Stimulated activated CD4-positive, alpha-beta T cell treated with anti-CD3 and anti-CD28 coated beads, Interleukin-4, amount 100 ng/mL, for 1 hour (primary cell): Measurements from ENCODE around the gene BBS2.
"Not testable (repeated sequence)": the region's sequence is repeated elsewhere in the genome, so short reads cannot be mapped to it uniquely, and the experiment has no call there.

Source experiments
- DNase-seq: peaks from one replicate; pipeline ENCODE4 v3.0.0-alpha.2; 2020

BBS2 gene

DNA sequence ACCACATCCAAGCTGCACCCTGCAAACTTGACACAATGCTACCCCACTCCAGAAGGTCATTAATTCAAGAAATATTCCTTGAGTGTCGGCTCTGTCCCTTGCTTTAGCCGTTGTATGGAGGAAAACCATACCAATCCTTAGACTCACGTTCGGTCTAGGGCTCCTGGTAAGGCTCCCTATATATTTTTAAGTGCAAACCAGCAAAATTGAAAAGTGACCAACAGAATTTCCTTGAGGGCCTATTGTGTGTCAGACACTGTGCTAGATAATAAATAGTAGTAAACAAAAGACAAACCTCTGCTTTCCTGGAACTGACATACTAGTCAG, 390 bp upstream of the BBS2 start:
- DNase-seq = no peak

DNA sequence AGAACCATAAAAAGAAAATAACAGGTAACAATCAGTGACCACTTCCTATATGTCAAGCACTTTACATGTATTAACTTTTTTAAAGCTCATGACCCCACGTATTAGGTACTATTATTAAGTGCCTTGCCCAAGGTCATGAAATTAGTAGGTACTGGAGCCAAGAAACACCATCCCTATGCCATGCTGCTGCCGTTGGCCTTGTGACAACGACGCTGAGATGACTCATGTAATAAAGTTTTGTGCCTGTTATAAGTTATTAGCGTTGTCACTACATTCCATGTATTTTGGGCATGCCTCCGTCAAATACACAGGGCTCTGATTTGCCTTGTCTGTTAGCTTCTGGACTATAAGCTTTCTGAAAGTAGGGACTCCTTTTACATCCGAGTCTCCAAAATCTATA, 1.4 kb downstream of the BBS2 start:
- no peak for DNase-seq

DNA sequence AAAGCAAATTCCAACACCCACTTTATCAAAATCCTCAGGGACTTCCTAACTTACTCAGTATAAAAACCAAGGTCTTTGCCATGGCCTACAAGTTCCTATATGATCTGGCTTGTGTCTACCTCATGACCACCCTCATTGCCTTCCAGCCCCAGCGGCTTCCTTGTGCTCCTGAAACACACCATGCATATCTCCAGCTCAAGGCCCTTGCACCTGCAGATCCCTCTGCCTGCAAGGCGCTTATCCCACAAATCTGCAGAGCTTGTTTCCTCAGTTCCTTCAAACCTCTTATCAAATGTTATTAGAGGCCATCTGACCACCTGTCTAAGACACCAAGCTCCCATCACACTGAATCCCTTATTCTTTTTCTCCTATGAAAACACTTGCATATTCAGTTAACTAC, 2.6 kb downstream of the BBS2 start:
- DNase-seq = no peak

DNA sequence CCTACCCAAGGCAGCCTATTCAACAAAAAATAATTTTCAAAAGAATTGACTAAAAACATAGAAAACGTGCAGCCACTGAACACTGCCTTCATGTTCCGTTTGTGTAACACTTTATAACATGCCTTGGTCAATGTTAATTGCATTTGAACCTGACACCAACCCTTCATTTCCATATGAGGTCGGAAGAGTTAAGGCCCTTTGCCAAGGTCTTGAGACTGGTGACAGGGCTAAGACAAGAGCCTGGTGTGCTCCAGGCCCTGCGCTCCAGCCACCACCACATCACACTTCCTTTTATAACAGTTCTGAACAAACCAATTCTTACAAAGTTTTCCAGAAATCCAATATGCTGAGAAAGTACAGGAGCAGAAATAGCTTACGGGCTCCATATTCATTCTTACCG, 4.2 kb downstream of the BBS2 start:
- no peak for DNase-seq

DNA sequence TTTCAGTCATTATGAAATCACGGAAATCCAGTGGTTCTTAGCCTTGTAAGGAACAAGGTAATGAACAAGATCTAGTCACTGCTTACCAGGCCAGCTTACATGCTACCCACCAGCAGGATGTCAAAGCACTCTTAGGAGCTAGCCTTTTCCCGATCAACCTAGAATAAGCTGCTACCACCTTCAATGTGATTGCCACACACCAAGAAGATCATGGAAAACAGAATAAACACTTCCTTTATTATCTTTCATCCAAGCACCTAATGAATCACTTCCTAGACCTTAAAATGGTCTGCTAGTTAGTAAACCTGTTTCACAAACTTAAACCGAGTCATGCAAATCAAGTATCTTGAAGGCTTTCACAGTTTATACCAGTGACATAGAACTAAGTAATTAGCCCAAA, 5.0 kb downstream of the BBS2 start:
- no peak for DNase-seq

DNA sequence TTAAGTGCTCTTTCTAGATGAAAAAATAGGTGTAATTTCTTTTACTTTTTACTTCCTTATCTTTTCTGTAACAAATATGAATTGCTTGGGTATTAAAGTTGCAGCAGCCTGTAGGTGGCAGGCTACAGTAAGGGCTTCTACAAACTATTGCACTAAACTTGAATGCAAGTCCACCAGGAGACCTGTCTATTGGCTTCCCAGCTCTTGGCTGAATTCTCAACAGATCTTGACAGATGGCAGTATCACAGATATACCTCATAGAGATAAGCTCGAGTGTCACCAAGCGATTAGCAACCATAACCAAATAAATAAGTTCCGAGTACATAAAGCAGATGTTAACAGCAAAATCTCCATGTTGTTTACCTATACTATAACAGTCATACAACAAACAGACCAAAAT, 5.9 kb downstream of the BBS2 start:
- peak; percentile 35 for DNase-seq

DNA sequence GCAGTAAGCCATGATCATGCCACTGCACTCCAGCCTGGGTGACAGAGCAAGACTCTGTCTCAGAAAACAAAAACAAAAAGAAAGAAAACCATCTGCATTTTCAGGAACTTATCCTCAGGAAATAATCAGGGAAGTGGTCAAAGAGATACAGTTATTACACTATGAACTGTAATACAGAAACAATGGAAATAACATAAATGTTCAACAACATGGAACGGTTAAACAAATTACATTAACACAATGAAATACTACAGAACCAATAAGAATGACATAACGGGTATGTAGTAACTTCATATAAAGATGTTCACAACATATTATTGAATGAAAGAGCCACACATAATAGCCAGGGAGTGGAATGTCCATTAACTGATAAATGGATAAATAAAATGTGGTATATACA, 6.7 kb downstream of the BBS2 start:
- no peak for DNase-seq

DNA sequence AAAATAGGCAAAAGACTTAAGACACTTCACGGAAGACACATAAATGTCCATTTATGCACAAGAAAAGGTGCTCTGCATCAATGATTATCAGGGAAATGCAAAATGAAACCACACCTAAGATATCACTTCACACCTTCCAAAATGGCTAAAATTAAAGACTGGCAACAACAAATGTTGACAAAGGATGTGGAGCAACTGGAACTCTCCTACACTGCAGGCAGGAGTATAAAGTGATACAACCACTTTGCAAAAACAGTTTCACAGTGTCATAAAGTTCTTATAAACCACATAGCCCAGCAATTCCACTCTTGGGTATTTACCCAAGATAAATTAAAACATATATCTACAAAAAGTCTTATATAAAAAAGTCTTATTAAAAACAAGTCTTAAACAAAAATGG, 7.8 kb downstream of the BBS2 start:
- DNase-seq = no peak

DNA sequence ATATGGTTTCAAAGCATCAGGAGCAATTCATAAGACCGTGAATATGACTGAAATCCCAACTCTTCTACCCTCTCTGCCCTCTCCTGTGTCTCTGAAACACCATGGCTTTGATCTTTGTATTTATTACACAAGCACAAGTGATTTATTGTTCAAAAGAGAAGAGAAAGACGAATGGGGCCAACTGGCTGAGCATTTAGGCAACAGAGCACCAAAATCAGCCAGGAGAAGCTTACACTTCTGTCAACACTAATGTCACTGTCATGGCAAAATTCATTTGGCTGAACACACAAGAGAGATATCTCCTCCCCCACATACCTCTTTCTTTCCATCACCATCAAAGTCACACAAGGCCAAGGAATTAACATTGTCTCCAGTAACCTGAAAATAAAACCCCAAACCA, 9.3 kb downstream of the BBS2 start:
- no peak for DNase-seq

DNA sequence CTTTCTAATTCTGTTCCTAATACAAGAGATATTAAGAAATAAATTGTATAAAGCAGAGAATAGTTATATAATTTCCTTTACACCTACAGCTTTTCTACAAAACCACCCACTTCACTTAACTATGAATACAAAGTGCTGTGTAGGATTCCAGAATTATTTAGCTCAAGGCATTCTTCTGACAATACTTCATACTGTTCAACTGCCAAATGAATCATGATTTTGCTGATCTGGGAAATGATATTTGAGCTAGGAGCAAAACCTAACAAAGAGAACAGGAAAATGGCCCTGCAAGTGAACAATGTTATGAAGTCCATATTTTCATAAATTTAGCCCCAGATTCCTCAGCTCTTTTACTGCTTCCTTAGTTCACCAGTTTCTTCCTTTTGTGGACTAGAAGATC, 12.9 kb downstream of the BBS2 start:
- DNase-seq = no peak

DNA sequence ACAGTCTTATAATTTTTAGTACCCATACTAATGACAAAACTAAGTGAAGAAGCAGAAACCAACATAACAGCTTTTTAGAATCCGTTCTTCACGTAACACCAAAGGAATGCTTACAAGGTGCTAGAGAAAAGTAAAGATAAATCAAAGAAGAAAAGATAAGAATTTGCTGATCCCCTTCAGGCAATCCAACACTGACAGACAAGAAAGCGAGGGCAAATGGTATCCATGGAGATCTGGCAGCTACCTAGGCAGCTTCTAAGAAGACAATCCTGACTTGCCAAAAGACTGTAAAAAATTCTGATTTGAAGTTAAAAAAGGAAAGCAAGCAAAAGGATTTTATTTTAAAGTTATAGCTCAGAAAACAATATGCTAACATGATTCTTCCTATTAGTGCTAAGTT, 14.6 kb downstream of the BBS2 start:
- DNase-seq = no peak

DNA sequence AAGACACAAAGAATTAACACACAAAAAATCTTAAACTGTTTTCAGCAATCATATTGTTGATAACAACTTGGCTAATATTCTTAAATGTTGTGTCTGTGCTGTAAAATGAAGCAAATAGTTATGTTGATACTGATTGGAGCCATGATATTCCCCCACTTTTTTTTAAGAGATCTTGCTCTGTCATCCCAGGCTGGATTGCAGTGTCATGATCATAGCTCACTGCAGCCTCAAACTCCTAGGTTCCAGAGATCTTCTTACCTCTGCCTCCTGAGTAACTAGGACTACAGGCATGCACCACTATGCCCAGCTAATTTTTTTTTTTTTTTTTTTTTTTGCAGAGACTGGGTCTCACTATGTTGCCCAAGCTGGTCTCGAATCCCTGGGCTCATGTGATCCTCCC, 26.0 kb downstream of the BBS2 start:
- no peak for DNase-seq

DNA sequence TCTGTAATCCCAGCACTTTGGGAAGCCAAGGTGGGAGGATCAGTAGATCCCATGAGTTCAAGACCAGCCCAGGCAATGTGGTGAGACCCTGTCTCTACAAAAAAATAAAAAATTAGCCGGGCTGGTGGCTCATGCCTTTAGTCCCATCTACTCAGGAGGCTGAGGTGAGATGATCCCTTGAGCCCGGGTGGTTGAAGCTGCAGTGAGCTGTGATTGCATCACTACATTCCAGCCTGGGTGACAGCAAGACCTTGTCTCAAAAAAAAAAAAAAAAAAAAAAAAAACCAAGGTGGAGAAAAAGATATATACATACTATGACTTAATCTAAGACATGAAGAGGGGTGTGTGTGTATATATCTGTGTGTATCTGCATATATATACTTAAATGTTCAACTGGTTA, 26.7 kb downstream of the BBS2 start:
- DNase-seq = no peak

DNA sequence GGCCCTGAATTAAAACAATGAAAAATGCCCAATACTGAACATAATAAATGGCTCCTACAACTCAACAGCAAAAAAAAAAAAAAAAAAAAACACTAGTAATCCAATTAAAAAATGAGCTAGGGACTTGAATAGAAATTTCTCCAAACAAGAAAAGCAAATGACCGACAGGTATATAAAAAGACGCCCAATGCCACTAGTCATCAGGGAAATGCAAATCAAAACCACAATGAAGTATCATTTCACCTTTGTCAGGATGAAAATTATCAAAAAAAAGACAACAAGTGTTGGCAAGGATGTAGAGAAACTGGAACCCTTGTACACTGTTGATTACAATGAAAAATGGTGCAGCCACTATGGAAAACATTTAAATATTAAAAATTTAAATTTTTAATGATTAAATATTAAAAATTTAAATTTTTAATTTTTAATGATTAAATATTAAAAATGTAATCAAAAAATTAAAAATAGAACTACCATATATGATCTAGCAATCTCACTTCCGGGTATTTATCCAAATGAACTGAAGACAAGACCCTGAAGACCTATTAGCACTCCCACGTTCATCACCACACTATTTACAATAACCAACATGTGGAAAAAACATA, 28.1 kb downstream of the BBS2 start:
- DNase-seq = no peak

DNA sequence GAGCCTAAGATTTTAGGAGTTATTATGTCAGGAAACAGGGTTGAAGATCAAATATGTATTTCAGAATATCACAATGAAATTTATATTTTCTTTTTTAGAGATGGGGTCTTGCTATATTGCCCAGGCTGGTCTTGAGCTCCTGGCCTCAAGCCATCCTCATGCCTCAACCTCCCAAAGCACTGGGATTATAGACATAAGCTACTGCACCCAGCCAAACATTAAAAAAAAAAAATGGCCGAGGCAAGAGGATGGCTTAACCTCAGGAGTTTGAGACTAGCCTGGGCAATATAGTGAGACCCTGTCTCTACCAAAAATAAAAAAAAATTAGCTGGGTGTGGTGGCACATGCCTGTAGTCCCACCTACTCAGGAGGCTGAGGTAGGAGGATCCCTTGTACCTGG, 31.0 kb downstream of the BBS2 start:
- not testable (repeated sequence) for DNase-seq

DNA sequence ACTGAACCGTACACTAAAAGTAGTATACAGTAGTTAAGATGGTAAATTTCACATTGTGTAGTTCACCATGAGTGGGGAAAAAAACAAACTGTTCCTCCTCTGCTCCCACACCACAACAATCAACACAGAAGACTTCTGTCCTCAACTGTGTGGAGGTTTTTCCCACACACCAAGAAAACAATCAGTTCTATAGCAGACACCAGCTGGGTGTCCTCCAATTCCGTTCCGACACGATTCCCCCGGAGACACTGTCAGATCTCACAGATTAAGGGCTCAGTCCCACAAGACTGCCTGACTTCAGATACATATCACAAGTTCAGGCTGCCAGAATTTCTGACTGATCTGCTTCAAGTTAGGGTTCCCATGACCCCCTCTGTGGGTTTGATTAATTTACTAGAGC, 31.8 kb downstream of the BBS2 start:
- DNase-seq = no peak

DNA sequence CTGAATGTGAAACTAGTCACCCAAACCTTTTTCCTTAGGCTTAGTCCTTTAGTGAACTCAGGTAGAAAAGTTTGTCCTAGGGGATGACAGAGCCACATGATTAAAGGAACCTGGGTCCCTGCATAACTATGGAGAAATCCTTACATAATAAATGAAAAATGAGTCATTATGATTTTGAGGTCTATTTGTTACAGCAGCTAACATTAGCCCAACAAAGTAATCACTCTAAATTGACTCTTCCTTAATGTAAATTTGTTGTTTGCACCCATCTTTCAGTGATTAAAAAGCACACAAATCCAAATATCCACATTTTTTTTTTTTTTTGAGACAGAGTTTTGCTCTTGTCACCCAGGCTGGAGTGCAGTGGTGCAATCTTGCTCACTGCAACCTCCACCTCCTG, 36.4 kb downstream of the BBS2 start:
- DNase-seq = no peak

DNA sequence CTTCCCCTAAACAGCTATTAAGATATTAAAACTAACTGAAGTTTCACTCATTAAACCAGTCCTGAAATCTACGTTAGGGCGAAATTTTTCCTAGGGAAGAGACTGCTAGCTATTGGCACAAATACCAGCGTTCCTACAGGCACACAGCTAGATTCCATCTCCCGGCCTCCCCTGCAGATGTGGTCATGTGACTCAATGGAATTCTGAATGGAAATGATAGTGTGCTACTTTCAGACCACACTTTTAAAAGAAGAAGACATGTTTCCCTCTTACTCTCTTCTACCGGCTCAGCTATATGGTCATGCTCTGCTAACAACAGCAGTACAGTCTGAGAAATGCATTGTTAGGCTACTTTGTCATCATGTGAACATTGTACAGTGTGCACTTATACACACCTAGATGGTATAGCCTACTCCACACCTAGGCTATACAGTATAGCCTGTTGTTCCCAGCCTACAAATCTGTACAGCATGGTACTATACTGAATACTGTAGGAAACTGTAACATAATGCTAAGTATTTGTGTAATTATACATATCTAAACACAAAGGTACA, 37.1 kb downstream of the BBS2 start:
- no peak for DNase-seq

DNA sequence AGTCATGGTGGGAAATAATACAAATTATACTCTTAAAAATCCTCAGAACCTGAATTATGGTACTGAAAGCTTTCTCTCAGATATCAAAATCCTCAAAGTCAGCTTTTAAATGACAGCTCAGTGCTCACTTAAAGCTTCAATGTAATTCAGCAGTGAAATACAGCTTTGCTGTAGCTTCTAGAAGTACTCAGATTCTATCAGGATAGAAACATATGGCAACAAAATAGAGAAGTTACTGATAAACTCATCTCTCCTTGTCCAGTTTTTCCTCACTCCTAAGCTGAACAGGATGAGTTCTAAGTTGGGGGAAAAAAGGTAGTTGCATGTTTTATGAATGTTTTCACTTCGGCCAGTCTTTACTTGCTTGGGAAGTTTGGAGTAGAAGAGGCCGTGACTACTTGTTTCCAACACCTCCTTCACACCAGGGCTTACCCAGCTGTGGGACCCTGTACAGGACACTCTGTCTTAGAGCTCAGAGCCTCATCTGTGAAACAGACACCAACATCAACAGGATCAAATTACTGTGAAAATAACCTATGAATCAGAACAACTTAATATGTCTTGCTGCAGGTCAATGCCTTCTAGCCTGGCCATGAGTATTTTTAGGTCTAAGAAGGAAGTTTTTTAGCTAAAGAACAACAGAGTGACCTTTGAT, 38.2 kb downstream of the BBS2 start:
- no peak for DNase-seq

DNA sequence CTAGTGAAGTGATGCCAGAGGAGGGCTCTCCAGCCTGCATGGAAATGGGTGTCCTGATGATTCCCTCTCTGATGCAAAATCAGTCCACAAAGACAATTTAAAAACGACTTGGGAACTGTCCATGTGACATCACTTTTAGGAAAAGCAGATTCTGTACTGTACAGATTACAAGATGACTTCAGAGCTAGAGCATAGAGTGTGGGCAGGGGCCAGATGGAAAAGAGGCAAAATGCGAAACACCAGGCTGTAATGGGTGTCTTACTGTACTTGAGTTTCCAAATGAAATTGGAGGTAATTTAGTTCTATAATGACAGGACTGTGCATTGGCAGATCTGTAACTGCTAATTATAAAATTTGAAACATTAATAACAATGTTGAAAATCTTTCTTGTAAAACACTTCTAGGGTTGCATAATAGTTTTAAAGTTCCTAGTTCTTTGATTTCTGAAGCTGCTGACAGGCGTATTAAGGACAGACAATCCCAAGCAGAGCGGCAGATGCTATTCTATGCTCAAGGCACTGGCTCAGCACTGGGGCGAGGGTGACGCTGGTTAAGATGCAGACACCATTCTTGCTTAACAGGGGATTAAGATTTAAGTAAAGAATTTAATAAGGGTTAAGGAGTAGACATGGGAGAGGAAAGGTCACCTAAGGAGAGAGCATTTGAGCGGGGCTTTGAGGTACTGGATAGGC, 38.9 kb downstream of the BBS2 start:
- no peak for DNase-seq

DNA sequence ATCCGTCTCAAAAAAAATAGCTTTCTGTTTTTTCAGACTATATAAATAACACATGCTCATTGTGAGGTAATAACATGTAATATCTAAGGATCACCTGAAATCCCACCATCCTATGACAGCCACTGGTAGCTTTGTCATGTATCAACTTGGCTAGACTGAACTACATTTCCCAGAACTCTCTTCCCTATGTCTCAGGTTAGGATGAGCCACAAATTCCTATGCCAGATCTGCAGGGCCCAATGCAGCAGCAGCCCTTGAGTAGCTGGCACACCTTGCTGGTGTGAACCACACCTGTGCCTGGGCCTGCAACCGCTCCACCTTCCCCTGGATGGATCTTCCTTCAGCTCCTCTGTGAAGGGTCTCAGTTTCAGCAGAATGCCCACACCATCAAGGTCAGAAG, 40.4 kb downstream of the BBS2 start:
- no peak for DNase-seq

DNA sequence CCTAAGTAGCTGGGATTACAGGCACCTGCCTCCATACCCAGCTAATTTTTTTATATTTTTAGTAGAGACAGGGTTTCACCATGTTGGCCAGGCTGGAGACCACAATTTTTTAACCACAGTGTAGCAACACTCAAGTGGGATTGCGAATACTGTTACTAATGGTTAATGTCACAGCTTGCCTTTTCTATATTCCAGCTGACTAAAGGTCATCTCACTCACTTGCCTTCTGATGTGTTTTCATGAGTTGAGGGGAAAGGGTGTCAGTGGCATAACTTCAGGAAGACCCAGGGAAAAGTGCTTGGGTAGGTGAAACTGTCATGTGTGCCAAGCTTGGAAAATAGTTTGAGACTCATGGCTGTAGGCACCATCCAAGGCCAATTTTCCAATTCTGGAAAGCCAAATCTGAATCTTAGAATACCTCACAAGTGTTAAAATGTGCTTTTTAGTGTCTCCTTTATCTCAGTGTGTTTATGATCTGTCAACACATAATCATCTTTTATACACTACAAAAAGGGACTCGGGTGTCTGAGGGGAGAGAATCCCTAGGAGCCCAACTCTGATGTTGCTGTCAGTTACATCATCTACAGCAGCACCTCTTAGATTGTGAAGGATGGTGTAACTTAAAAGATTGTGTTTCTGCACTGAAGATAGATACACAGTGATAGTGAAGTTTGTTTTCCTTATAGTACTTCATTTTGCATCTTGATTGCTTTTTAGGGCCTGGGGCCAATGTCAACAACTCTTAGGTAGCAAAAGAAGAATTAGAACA, 41.4 kb downstream of the BBS2 start:
- no peak for DNase-seq

DNA sequence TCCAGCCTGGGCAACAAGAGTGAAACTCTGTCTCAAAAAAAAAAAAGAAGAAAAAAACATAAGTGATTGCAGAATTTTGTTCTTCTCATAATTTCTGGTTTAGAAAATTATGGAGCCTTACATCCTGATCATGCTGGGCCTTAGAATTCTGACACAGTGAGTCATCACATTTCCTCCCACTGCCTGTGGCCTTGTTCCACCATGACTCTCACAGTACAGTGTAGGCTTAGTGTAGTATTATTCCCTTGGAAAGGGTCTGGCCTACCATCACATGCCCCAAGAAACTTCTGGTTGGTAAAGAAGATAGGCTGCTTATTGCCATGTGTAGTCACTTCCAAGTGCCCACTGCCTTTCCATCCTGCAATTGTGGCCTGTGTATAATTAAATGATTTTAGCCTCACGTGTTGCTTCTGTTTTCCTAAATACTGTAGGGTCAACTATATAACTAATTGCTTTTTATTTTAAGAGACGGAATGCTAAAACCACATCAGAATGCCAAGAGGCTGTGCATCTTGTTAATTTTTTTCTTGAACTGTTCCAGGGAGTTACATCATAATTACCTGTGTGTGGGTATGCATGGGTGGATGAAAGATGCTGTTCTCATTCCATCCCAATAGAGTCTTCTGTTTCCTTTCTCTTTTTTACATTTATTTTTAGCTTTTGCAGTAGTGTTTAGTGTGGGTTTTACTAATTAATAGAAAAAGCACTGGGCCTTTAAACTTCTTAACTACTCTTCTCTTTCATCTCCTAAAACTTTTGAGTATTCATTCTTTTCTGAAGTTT, 42.5 kb downstream of the BBS2 start:
- DNase-seq = no peak
